HL-60/S4 treated with phorbol 12-myristate 13-acetate at 8.2 ng/mL for 4 days and 3 days (cell line): ENCODE measurements around the gene FAM83G.
"Not testable (repeated sequence)": the region's sequence is repeated elsewhere in the genome, so short reads cannot be mapped to it uniquely, and the experiment has no call there.

Experiments used
- in situ Hi-C: fragments of 300-500 bp; cut with MboI; formaldehyde crosslinking; loops from 2 replicates; pipeline ENCODE4 v1.15.0; 2022; ENCODE audit warnings: low sequenced_read_pairs

Gene FAM83G

GRCh38 chr17:18922596-18922995 lies 82.0 kb downstream of the FAM83G start:
- in situ Hi-C loops: not testable (repeated sequence)

DNA sequence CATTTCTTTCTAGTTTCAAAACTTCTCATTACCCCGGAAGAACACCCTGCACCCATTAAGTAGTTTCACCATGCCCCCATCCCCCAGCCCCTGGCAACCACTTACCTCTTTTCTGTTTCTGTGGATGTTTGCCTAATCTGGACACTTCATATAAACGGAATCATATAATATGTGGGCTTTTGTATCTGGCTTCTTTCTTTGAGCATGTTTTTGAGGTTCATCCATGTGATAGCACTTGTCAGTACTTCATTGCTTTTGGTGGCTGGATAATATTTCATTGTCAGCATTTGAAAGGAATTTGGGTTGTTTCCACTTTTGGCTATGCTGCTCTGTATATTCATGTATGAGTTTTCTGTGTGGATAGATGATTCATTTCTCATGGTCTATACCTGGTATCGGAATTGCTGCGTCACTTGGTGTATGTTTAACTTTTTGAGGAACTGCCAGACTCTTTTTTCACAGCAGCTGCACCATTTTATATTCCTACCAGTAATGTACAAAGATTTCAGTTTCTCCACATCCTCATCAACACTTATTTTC lies 82.6 kb downstream of the FAM83G start:
- in situ Hi-C loops: no loop called here

- in situ Hi-C loops: no loop called here
Measured at GRCh38 chr17:18921485-18921884, 83.1 kb downstream of the FAM83G start.

GRCh38 chr17:18920911-18921441 lies 83.6 kb downstream of the FAM83G start:
- in situ Hi-C loops: no loop called here

- in situ Hi-C loops: no loop called here
Measured at GRCh38 chr17:18919963-18920362, 84.6 kb downstream of the FAM83G start.
